HG03039 (cell line): ENCODE measurements around the gene LIPA.
"Not testable (repeated sequence)": the region's sequence is repeated elsewhere in the genome, so short reads cannot be mapped to it uniquely, and the experiment has no call there.

ENCODE experiments used
- ATAC-seq: cut with Tn5 transposase; IDR thresholded peaks from one replicate; pipeline ENCODE4 v1.9.1; 2021; ENCODE audit warnings: mild to moderate bottlenecking, moderate library complexity; ENCODE audit not compliant: unreplicated experiment

LIPA gene

GRCh38 chr10:89271532-89271931 lies 20.0 kb upstream of the LIPA start:
- ATAC-seq = no peak

GRCh38 chr10:89270153-89270483 lies 18.5 kb upstream of the LIPA start:
- no peak for ATAC-seq

GRCh38 chr10:89269433-89270152 lies 18.0 kb upstream of the LIPA start:
- ATAC-seq = no peak

- ATAC-seq = no peak
These were observed 15.3 kb upstream of the LIPA start for GRCh38 chr10:89266721-89267453.

- no peak for ATAC-seq
These were observed 12.0 kb upstream of the LIPA start for GRCh38 chr10:89263531-89263930.

- no peak for ATAC-seq
These were observed 11.5 kb upstream of the LIPA start for GRCh38 chr10:89263091-89263490.

- ATAC-seq = no peak
These were observed 10.8 kb upstream of the LIPA start for GRCh38 chr10:89262086-89263051.

- no peak for ATAC-seq
These were observed 7.3 kb upstream of the LIPA start for GRCh38 chr10:89258881-89259280.

- no peak for ATAC-seq
These were observed 6.0 kb upstream of the LIPA start for GRCh38 chr10:89257581-89257980.

GRCh38 chr10:89256962-89257361 lies 5.4 kb upstream of the LIPA start:
- ATAC-seq = no peak

- ATAC-seq = no peak
These were observed 4.8 kb upstream of the LIPA start for GRCh38 chr10:89256340-89256739.

GRCh38 chr10:89255793-89256192 lies 4.2 kb upstream of the LIPA start:
- no peak for ATAC-seq

GRCh38 chr10:89255091-89255579 lies 3.6 kb upstream of the LIPA start:
- ATAC-seq = not testable (repeated sequence)

- ATAC-seq = no peak
These were observed 630 bp upstream of the LIPA start for GRCh38 chr10:89252225-89252585.

GRCh38 chr10:89250865-89251408 lies 638 bp downstream of the LIPA start:
- ATAC-seq = no peak

GRCh38 chr10:89248990-89249389 lies 2.6 kb downstream of the LIPA start:
- ATAC-seq = no peak

- ATAC-seq = not testable (repeated sequence)
These were observed 4.0 kb downstream of the LIPA start for GRCh38 chr10:89247623-89248022.

- ATAC-seq = no peak
These were observed 5.8 kb downstream of the LIPA start for GRCh38 chr10:89245802-89246201.

- no peak for ATAC-seq
These were observed 8.6 kb downstream of the LIPA start for GRCh38 chr10:89242840-89243568.

- ATAC-seq = no peak
These were observed 9.3 kb downstream of the LIPA start for GRCh38 chr10:89242345-89242684.
